DLD1 (cell line): ENCODE results near the gene DGKB.

ENCODE experiments used
- in situ Hi-C: cut with HindIII; loops from 2 replicates; pipeline ENCODE4 v1.10.0; 2017; ENCODE audit warnings: low sequenced_read_pairs

The DGKB gene

GRCh38 chr7:14179781-14180180, 722.8 kb downstream of the DGKB start:
- in situ Hi-C loops = no loop called here

GRCh38 chr7:14177876-14178275, 724.7 kb downstream of the DGKB start:
- in situ Hi-C loops = no loop called here

- in situ Hi-C loops = no loop called here
Observed at GRCh38 chr7:14170872-14171271, 731.7 kb downstream of the DGKB start.

- in situ Hi-C loops = no loop called here
Observed at GRCh38 chr7:14158111-14158510, 744.4 kb downstream of the DGKB start.

- in situ Hi-C loops = no loop called here
Observed at GRCh38 chr7:14156436-14156835, 746.1 kb downstream of the DGKB start.

GRCh38 chr7:14148974-14149373, 753.6 kb downstream of the DGKB start:
- in situ Hi-C loops = no loop called here

- in situ Hi-C loops = no loop called here
Observed at GRCh38 chr7:14147532-14147931, 755.0 kb downstream of the DGKB start.

GRCh38 chr7:14144538-14144937, 758.0 kb downstream of the DGKB start:
- in situ Hi-C loops = no loop called here

GRCh38 chr7:14144109-14144508, 758.4 kb downstream of the DGKB start:
- in situ Hi-C loops = no loop called here

GRCh38 chr7:14137676-14138075, 764.9 kb downstream of the DGKB start:
- in situ Hi-C loops = no loop called here

- in situ Hi-C loops = no loop called here
Observed at GRCh38 chr7:14133752-14134151, 768.8 kb downstream of the DGKB start.

GRCh38 chr7:14125998-14126397, 776.6 kb downstream of the DGKB start:
- in situ Hi-C loops = no loop called here

GRCh38 chr7:14124716-14125115, 777.8 kb downstream of the DGKB start:
- in situ Hi-C loops = no loop called here

- in situ Hi-C loops = no loop called here
Observed at GRCh38 chr7:14123923-14124322, 778.6 kb downstream of the DGKB start.

- in situ Hi-C loops = no loop called here
Observed at GRCh38 chr7:14115701-14116100, 786.9 kb downstream of the DGKB start.

- in situ Hi-C loops = no loop called here
Observed at GRCh38 chr7:14104861-14105260, 797.7 kb downstream of the DGKB start.

- in situ Hi-C loops = no loop called here
Observed at GRCh38 chr7:14096159-14096558, 806.4 kb downstream of the DGKB start.

- in situ Hi-C loops = no loop called here
Observed at GRCh38 chr7:14095233-14095950, 807.2 kb downstream of the DGKB start.
